ENCODE data around the gene SYT1.

DNA sequence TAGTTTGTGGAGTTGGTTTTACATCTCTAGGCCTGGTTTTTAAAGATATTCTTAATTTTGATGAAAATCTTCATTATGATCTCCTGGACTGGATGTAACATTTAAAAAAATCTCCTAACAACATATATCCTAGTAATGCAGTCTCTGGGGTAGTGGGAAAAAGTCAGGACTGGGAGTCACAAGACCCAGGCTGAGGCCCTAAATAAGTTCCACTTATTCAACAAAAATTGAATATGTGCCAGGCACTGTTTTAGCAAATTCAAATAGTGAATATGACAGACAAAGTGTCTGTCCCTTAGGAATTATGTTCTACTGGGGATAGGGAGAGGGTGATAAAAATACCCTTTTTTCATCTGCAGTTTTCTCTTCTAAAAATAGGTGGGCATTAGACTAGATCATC, 577.8 kb downstream of the SYT1 start:
- TF ChIP-seq EZH2 (IDR thresholded peaks at IDR 0.05; ENCODE audit: borderline replicate concordance, low read length), result no peak
- TF ChIP-seq, protein P1, sequence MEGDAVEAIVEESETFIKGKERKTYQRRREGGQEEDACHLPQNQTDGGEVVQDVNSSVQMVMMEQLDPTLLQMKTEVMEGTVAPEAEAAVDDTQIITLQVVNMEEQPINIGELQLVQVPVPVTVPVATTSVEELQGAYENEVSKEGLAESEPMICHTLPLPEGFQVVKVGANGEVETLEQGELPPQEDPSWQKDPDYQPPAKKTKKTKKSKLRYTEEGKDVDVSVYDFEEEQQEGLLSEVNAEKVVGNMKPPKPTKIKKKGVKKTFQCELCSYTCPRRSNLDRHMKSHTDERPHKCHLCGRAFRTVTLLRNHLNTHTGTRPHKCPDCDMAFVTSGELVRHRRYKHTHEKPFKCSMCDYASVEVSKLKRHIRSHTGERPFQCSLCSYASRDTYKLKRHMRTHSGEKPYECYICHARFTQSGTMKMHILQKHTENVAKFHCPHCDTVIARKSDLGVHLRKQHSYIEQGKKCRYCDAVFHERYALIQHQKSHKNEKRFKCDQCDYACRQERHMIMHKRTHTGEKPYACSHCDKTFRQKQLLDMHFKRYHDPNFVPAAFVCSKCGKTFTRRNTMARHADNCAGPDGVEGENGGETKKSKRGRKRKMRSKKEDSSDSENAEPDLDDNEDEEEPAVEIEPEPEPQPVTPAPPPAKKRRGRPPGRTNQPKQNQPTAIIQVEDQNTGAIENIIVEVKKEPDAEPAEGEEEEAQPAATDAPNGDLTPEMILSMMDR (conservative IDR thresholded peaks at IDR 0.05 in 1 of 2, IDR thresholded peaks at IDR 0.05 in 1 of 2; ENCODE audit: extremely low read depth in 1 of 2, insufficient read depth in 1 of 2, low read depth in 1 of 2, low read length in 2 of 2), result no peak

Measured in mammary epithelial cell (primary cell).